ENCODE measurements around the gene CDR2.
"Not testable (repeated sequence)": the region's sequence is repeated elsewhere in the genome, so short reads cannot be mapped to it uniquely, and the experiment has no call there.

The CDR2 gene

GRCh38 chr16:22375117-22375962, 921 bp upstream of the CDR2 start:
- no peak for DNase-seq

- no peak for DNase-seq
Observed at GRCh38 chr16:22373662-22374310, 633 bp downstream of the CDR2 start.

DNA sequence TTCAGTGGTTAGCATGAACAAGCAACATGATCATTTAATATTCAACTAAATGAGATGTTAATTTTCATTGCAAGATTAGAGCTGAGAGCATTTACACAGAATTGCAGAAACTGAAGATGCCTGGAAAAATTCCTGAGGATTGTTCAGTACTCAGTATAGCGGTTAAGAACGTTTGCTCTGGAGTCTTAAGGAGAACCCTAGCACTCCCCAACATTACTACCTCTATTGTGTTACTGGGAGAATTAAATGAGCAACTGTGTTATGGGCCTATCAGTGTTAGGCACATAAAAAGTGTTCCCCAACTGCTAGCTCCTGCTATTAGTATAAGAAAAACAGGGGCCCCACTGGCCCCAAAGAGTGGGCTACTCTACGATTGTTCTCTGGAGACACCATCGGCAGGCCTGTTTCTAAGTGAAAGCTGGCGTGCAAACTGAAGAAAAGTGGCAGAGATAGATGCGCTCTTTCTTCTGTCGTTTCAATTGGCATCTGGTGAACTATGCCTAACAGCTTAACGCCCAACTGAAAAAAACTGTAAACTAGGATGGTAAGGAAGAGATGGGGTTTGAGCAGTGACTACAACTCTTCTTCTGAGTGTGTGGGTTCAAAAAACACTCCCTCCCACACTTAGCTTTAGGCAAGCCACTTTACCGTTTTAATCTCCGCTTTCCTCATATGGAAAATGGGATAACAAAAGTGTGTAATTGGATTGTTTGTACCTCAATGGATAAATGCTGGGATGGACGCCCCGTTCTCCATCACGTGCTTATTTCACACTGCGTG, 1.3 kb downstream of the CDR2 start:
- DNase-seq = no peak

GRCh38 chr16:22370038-22370820, 4.2 kb downstream of the CDR2 start:
- DNase-seq = no peak

DNA sequence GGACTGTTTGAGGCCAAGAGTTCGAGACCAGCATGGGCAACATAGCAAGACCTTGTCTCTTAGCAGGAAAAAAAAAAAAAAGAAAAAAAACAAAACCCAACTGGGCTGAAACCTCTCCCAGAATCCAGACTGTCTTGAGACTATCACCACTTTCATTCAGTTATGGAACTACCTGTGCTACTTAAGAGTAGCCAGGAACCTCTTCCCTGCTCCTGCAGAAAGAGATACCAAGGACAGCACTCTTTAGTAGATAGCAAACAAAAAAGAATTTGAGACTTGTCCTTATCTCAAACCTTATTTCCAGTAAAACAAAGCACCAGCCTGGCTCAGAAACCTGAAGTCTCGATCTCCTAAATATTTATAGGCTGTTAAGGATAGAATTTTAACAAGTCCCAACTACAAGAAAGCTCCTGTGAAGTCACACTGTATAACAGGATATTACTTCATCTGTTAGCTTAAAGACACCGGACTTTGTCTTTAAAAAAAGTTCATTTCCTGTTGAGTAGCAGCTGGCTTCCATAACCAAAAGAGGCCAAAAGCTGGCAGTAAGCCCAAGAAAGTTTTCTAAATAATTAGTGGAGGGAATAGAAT, 5.1 kb downstream of the CDR2 start:
- peak; percentile 13 for DNase-seq

GRCh38 chr16:22368200-22368826, 6.1 kb downstream of the CDR2 start:
- DNase-seq = not testable (repeated sequence)

- no peak for DNase-seq
Observed at GRCh38 chr16:22366889-22367288, 7.5 kb downstream of the CDR2 start.

- no peak for DNase-seq
Observed at GRCh38 chr16:22366371-22366770, 8.0 kb downstream of the CDR2 start.

- DNase-seq = no peak
Observed at GRCh38 chr16:22364241-22364640, 10.2 kb downstream of the CDR2 start.

GRCh38 chr16:22360963-22361659, 13.3 kb downstream of the CDR2 start:
- no peak for DNase-seq

DNA sequence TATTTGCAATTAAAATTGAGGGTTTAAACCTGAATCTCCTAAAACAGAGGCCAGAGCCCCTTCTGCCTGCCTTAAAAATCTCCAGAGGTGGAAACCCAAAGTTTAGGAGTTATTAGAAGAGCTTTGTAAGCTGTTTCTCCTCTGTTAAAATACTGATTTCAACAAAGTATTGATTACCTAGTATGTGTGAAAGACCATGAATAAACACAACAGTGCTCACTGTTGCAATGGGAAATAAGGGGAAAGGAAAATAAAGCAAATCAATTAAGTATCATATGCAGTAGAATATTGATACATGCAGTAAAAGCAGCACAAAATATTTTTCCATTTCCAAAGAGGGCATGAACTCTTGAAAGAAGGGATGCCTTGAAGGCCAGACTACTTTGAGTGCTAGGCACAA, 14.7 kb downstream of the CDR2 start:
- DNase-seq = no peak

DNA sequence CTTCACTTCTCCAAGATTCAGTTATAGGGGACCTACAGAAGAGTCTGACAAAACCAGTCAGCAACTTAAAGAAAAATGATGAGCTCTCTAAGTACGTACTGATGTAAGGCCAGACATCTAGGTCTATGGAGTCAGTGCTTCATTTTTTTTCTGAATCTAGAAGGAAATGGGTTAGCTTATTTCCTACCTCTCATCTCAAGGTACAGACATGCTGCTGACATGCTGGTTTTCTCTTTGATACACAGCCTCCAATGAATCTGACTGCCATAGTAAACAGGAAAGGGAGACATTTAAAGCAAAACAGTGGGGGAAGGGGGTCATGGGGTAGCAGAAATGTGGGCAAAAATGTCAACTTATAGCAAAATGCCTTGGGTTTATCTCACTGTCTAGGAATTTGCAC, 16.4 kb downstream of the CDR2 start:
- DNase-seq = no peak

DNA sequence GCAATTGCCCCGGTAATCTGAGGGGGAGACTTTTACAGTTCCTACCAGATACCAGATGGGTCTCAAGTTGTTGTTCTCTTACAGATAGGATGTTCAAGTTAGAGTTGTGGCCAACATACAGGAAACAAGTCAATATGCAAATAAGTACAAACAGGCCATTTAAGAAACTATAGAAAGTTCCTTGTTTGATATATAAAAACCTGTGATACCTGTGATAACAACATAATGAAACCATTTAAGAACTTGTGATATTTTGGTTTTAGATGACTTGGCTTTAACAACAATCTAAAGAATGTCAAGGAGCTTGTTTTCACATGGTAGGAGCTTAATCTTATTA, 16.8 kb downstream of the CDR2 start:
- no peak for DNase-seq

DNA sequence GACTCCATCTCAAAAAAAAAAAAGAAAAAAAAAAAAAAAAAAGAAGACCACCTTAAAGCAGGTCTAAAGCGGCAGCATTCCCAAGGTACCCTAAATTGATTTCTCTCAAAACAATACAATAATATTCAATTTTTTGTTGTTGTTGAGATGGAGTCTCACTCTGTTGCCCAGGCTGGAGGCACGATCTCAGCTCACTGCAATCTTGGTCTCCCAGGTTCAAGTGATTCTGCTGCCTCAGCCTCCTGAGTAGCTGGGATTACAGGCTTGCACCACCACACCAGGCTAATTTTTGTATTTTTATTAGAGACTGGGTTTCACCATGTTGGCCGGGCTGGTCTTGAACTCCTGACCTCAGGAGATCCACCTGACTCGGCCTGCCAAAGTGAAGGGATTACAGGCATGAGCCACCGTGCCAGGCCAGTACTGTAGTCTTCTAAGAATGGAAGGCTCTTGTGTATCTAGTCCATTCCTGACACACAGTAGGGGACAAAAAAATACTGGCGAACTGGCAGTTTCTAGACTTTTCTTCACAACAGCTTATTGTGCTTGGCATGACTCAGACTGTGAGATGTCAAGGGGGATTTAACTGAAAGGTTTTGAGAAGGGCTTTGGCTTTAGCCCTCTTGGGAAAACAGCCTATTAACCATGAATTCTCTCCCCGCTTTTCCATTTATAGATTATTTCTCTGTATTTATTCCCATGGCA, 17.3 kb downstream of the CDR2 start:
- no peak for DNase-seq

- no peak for DNase-seq
Observed at GRCh38 chr16:22355487-22355908, 18.9 kb downstream of the CDR2 start.

GRCh38 chr16:22353933-22354541, 20.4 kb downstream of the CDR2 start:
- no peak for DNase-seq

DNA sequence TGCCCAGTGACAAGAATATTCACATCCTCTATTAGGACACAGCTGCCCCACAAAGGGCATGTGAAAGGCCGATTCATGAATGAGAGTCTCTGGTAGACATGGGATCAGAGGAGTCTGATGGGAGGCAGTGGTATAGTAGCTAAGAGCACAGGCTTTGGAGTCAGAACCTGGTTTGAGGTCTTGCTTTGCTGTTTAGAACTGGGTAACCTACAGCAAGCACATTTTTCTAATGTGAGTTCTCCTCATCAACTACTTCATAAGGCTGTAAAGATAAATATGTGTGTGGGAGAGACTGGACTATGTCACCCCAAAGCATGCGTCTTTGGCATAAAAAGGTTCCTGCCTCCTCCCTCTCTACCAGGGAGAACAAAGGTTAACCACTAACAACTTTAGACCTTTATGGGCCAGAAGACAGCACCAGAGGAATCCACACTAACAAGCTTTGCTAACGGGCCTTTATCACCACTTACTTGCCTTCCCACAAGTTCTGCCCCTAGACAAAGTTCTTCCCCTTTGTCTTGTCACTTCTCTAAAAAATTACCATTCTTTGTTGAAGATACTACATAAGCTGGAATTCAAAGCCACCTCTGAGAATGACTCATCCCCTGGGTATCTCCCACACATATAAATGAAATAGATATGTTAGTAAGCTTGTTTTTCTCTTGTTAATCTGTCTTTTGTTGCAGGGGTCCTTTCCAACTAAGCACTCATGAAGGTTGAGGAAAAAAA, 21.1 kb downstream of the CDR2 start:
- no peak for DNase-seq

GRCh38 chr16:22352723-22353122, 21.7 kb downstream of the CDR2 start:
- DNase-seq = no peak

DNA sequence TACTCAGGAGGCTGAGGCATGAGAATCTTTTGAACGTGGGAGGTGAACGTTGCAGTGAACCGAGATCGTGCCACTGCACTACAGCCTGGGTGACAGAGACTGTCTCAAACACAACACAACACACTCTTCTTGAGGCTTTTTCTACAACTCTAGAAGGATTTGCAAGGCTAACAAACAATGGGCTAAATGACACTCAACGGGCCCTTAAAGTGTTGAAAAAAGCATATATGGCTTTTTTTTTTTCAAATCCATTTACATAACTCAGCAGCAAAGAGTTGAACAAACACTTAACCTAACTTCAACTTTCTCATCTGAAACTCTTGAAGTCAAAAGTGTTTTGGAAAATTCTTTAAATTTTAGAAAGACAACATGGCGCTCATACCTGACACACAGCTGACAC, 22.3 kb downstream of the CDR2 start:
- no peak for DNase-seq

- DNase-seq = not testable (repeated sequence)
Observed at GRCh38 chr16:22351017-22351416, 23.4 kb downstream of the CDR2 start.
